Psoas muscle (tissue), 8 donors: ENCODE data around the gene CPEB2. TPM values are rescaled to one million over a fixed set of nuclear protein-coding genes. Genes with fewer than 3 reads are reported as not detected.
"Not testable (repeated sequence)": the region's sequence is repeated elsewhere in the genome, so short reads cannot be mapped to it uniquely, and the experiment has no call there.

Experiments
- ATAC-seq, 4 donors: fragments of 200-7000 bp; cut with Tn5 transposase; one replicate each; pipeline ENCODE4 v1.9.1; 2020; ENCODE audit warnings: moderate library complexity in 3 of 4, mild to moderate bottlenecking in 2 of 4
- DNase-seq, 2 donors: peaks; one replicate each; pipeline ENCODE4 v3.0.0-alpha.2; 2020
- H3K27ac ChIP-seq: fragments of 200-600 bp; one replicate; pipeline ENCODE4 v1.8.0; 2022
- H3K27me3 ChIP-seq, 3 donors: fragments of 200-600 bp in 1 of 3; one replicate each; pipeline versions ENCODE4 v1.6.1 to v1.8.0; 2013 to 2022; ENCODE audit warnings: low read length in 2 of 3, mild to moderate bottlenecking in 2 of 3, moderate library complexity in 1 of 3; ENCODE audit not compliant: insufficient read depth in 3 of 3
- H3K36me3 ChIP-seq, 2 donors: fragments of 200-600 bp in 1 of 2; one replicate each; pipeline versions ENCODE4 v1.6.1 to v1.8.0; 2013 to 2022; ENCODE audit warnings: low read depth in 1 of 2, mild to moderate bottlenecking in 1 of 2, moderate library complexity in 1 of 2; ENCODE audit not compliant: insufficient read depth in 1 of 2
- H3K4me1 ChIP-seq: fragments of 200-600 bp; one replicate; pipeline ENCODE4 v1.8.0; 2022
- H3K4me3 ChIP-seq: fragments of 200-600 bp; one replicate; pipeline ENCODE4 v1.8.0; 2022; ENCODE audit warnings: mild to moderate bottlenecking
- H3K9me3 ChIP-seq: fragments of 200-600 bp; one replicate; pipeline ENCODE4 v1.8.0; 2022
- WGBS, 3 donors: extraction: QIAGEN DNeasy Blood & Tissue Kit; methylation state at CpG; one replicate each; pipeline versions ENCODE4 v1.1.6 to v1.1.7; 2013; 5-methylcytosine and 5-hydroxymethylcytosine counted together
- intact Hi-C, 2 donors: fragments of 100-400 bp; cut with DNase I; formaldehyde crosslinking; loops; one replicate each; pipeline versions ENCODE4 v1.11.0 to v1.14.2; 2022
- polyA plus RNA-seq, 3 donors: library from polyadenylated mRNA; stranded (reverse); fragments of 200-250 nt; gene quantifications; one replicate each; pipeline ENCODE4 v1.2.3, GENCODE V29; 2013
- total RNA-seq, 4 donors: library from RNA; stranded (reverse); fragmentation: NEBNext Ultra II Directional in 2 of 4; extraction: Animal tissue kit (Norgen Biotek cat#: 25700) in 2 of 4; gene quantifications; one replicate each; pipeline versions ENCODE4 v1.2.1 to v1.2.4, GENCODE V29; 2021 to 2023
- TF ChIP-seq, protein P1 (sequence below): fragments of 200-600 bp; IDR thresholded peaks from one replicate; pipeline ENCODE4 v1.8.0; 2022; ENCODE audit warnings: antibody characterized with exemption
- donor health status: healthy with polysubstance abuse.
- donor health status: DM: no; HTN: no; CAD: no; lungs with moderate emphysema.
- donor health status: Bipolar disorder and iron deficiency.
- donor health status: healthy.
- donor health status: DM: yes; HTN: yes; CAD: no.
- donor health status: DM: no; HTN: no; CAD: no.
- donor health status: DM: no; HTN: no; CAD: no.
- donor health status: DM: yes; HTN: yes; CAD: no.

The CPEB2 gene
- total and polyA plus RNA-seq, 7 donors: 2.5 to 14.0 (median 6.0) TPM

DNA sequence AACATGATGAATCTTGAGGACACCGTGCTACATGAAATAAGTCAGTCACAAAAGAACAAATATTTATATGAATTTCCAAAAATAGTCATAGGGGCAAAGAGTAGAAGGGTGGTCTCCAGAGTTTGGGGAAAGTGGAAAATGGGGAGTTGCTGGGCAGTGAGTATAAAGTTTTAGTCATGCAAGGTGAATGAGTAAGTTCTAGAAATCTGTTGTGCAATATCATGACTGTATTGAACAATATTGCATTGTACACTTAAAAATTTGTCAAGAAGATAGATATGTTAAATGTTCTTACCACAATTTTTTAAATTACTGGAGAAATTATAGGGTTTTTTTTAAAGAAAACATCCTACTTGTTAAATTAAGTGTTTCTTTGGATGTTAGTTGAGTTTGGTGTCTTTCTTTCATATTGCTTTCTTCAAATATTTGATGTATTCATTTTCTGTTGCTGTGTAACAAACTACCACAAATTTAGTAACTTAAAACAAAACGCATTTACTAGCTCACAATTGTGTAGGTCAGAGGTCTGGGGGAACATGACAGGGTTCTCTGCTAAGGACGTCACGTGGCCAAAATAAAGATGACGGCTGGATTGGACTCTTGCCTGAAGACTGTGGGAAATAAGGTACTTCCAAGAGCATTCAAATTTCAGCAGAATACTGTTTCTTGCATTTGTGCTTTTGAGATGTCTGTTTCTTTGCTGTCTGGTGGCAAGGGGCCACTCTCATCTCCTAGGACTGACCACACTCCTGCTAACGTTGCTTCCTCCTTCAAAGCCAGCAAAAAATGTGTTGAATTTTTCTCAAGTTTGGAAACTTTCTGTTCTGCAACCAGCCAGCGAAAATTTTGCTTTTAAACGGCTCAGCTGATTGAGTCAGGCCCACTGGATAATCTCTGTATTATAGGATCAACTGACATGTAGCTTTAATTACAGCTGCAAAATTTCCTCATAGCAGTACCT is 76.7 kb downstream of the CPEB2 start:
- H3K4me1 ChIP-seq: no peaks in the 10 kb centered on the region
- 62 to 71% (median 64%) methylated on average over 8 of the region's 8 CpGs for WGBS, 3 donors
- H3K27me3 ChIP-seq: no peaks in the 10 kb centered on the region
- H3K4me3 ChIP-seq: no peak overlapping the region
- no peaks in the 10 kb centered on the region for H3K36me3 ChIP-seq
- H3K9me3 ChIP-seq: peaks cover 9% of the 10 kb centered on the region
- DNase-seq: no peak
- no peak overlapping the region for H3K27ac ChIP-seq
- TF ChIP-seq, protein P1, sequence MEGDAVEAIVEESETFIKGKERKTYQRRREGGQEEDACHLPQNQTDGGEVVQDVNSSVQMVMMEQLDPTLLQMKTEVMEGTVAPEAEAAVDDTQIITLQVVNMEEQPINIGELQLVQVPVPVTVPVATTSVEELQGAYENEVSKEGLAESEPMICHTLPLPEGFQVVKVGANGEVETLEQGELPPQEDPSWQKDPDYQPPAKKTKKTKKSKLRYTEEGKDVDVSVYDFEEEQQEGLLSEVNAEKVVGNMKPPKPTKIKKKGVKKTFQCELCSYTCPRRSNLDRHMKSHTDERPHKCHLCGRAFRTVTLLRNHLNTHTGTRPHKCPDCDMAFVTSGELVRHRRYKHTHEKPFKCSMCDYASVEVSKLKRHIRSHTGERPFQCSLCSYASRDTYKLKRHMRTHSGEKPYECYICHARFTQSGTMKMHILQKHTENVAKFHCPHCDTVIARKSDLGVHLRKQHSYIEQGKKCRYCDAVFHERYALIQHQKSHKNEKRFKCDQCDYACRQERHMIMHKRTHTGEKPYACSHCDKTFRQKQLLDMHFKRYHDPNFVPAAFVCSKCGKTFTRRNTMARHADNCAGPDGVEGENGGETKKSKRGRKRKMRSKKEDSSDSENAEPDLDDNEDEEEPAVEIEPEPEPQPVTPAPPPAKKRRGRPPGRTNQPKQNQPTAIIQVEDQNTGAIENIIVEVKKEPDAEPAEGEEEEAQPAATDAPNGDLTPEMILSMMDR: no peak
- intact Hi-C loops: no loop called here
- ATAC-seq: no peak

DNA sequence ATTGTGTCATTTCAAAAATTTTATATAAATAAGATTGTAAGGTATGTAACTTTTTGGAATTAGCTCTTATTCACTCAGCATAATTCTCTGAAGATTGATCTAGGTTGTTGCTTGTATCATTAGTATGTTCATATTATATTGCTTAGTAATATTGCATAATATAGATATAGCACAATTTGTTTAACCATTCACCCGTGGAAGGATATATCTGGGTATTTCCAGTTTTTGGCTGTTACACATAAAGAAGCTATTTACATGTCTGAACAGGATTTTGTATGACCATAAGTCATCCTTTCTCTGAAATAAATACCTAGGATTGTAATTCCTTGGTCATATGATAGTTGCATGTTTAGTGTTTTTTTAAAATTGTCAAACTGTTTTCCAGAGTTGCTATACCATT is 82.5 kb downstream of the CPEB2 start:
- Histone ChIP-seq H3K36me3 (no peaks in the 10 kb centered on the region), H3K4me1 (no peaks in the 10 kb centered on the region), H3K27ac (no peak overlapping the region), H3K4me3 (no peak overlapping the region), H3K27me3 (no peaks in the 10 kb centered on the region), H3K9me3 (no peaks in the 10 kb centered on the region)
- DNase-seq: no peak
- intact Hi-C loops: no loop called here
- no peak for ATAC-seq
- TF ChIP-seq, protein P1: no peak
- 47 to 90% (median 80%) methylated on average over 1 of the region's 1 CpG for WGBS, 3 donors

DNA sequence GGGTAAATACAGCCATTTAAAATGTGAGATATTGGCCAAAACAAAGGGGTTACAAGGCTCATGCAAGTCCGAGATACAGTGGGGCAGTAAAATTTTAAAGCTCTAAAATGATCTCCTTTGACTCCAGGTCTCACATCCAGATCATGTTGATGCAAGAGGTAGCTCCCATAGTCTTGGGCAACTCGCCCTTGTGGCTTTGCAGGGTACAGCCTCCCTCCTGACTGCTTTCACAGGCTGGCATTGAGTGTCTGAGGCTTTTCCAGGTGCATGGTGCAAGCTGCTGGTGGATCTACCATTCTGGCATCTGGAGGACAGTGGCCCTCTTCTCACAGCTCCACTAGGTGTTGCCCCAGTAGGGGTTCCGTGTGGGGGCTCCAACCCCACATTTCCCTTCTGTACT is 83.5 kb downstream of the CPEB2 start:
- H3K36me3 ChIP-seq, H3K9me3 ChIP-seq, DNase-seq, ATAC-seq, H3K4me1 ChIP-seq, H3K4me3 ChIP-seq, intact Hi-C loops, H3K27ac ChIP-seq, H3K27me3 ChIP-seq: not testable (repeated sequence)
- WGBS, 3 donors: 65 to 70% (median 69%) methylated on average over 3 of the region's 3 CpGs

DNA sequence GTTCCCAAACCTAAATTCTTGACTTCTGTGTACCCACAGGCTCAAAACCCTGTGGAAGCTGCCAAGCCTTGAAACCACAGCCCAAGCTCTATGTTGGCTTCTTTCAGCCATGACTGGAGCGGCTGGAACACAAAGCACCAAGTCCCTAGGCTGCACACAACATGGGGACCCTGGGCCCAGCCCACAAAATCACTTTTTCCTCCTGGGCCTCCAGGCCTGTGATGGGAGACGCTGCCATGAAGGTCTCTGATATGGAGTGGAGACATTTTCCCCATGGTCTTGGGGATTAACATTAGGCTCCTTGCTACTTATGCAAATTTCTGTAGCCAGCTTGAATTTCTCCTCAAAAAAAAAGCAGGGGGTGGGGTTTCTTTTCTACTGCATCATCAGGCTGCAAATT is 84.0 kb downstream of the CPEB2 start:
- ATAC-seq, H3K4me1 ChIP-seq, DNase-seq, H3K27me3 ChIP-seq, H3K27ac ChIP-seq, intact Hi-C loops, H3K9me3 ChIP-seq, H3K4me3 ChIP-seq, H3K36me3 ChIP-seq: not testable (repeated sequence)
- 78 to 85% (median 82%) methylated on average over 2 of the region's 2 CpGs for WGBS, 3 donors

DNA sequence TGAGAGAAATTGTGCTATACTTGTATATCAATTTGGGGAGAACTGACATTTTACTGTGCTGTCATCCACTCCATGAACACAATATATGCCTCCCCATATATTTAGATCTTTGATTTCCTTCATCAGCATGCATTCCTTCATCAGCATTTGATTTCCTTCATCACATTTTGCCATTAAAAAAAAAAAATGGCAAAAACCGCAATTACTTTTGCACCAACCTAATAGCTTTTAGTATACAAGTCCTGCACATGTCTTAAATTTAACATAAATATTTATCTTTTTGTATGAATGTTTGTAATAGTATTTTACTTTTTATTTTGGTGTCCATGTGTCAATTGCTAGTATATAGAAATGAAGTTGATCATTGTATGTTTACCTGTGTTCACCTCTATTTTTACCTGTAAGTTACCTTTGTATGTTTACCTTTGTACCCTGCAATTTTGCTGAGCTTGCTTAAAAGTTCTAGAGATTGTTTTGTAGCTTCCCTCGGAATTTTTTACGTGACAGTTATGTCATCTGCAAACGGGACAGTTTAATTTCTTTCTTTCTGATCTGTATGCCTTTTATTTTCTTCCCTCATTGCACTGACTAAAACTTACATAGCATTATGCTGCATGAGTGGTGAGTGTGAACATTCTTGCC is 86.2 kb downstream of the CPEB2 start:
- intact Hi-C loops: no loop called here
- no peak for ATAC-seq
- 90 to 95% (median 92%) methylated on average over 4 of the region's 4 CpGs for WGBS, 3 donors

More for the DNA sequence above, 86.2 kb downstream of the CPEB2 start:
- H3K9me3 ChIP-seq: no peaks in the 10 kb centered on the region
- TF ChIP-seq, protein P1: no peak
- no peak overlapping the region for H3K27ac ChIP-seq
- H3K36me3 ChIP-seq: no peaks in the 10 kb centered on the region
- H3K4me3 ChIP-seq: no peak overlapping the region
- no peaks in the 10 kb centered on the region for H3K4me1 ChIP-seq
- no peak for DNase-seq
- H3K27me3 ChIP-seq: no peaks in the 10 kb centered on the region
